Melanocyte of skin (primary cell): ENCODE measurements around the gene CDH24. TPM values are rescaled to one million over a fixed set of nuclear protein-coding genes. Genes with fewer than 3 reads are reported as not detected.

ENCODE experiments used
- total RNA-seq, 2 donors: library from RNA; depleted of rRNA; stranded (reverse); fragments of >200 nt; gene quantifications; 2 replicates each; pipeline ENCODE4 v1.2.3, GENCODE V29; 2012

Gene CDH24
- total RNA-seq, result 1 to 10 TPM; 1.7 to 2.7 TPM

GRCh38 chr14:23056956-23057756 is at the start of gene CDH24:
TSS of gene CDH24 (minus strand) at chr14:23057520. CDS start at chr14:23055733, 1,787 bp downstream.

GRCh38 chr14:23104591-23105347 is 47.4 kb upstream of the CDH24 start, which contains the start of gene CIROP:
TSS of gene CIROP (minus strand) at chr14:23104989. CDS start at chr14:23104920, 69 bp downstream.

GRCh38 chr14:23095196-23096108 is 38.1 kb upstream of the CDH24 start, which contains the start of gene C14orf119:
TSS of gene C14orf119 (plus strand) at chr14:23095505. CDS start at chr14:23097659, 2,154 bp downstream.

GRCh38 chr14:23094666-23095195 is 37.4 kb upstream of the CDH24 start, which contains the start of gene ACIN1:
TSS of gene ACIN1 (minus strand) at chr14:23095136. CDS start at chr14:23095112, 24 bp downstream.

GRCh38 chr14:23042162-23042965 is 15.0 kb downstream of the CDH24 start, which contains the start of gene PSMB11:
TSS of gene PSMB11 (plus strand) at chr14:23042212. CDS start at chr14:23042226, 14 bp downstream.

GRCh38 chr14:23034498-23035302 is 22.6 kb downstream of the CDH24 start, which contains the start of gene PSMB5:
TSS of gene PSMB5 (minus strand) at chr14:23034900. CDS start at chr14:23034881, 19 bp downstream.

GRCh38 chr14:23009939-23010726 is 47.2 kb downstream of the CDH24 start, which contains the start of gene C14orf93:
TSS of gene C14orf93 (minus strand) at chr14:23010143. CDS start at chr14:22999023, 11,120 bp downstream.

Other genes starting within 250 kb of the CDH24 start
- 1 to 10 TPM in 1 of 2 donors, under 1 TPM in 1; 0.34 to 1.7 TPM for gene SLC7A7, start 242.1 kb downstream of the CDH24 start, total RNA-seq
- gene MRPL52, start 227.6 kb downstream of the CDH24 start, total RNA-seq, result 10 to 100 TPM; 35.1 to 38.3 TPM
- 100 to 1,000 TPM; 336 to 370 TPM for gene MMP14, start 220.9 kb downstream of the CDH24 start, total RNA-seq
- gene LRP10, start 185.8 kb downstream of the CDH24 start, total RNA-seq, result 10 to 100 TPM; 68.9 to 80.5 TPM
- gene REM2, start 174.3 kb downstream of the CDH24 start, total RNA-seq, result under 1 TPM in 1 of 2 donors, not detected in 1; under 0.01 TPM
- 10 to 100 TPM; 66.9 to 89.5 TPM for gene RBM23, start 138.4 kb downstream of the CDH24 start, total RNA-seq
- gene PRMT5, start 128.1 kb downstream of the CDH24 start, total RNA-seq, result 100 to 1,000 TPM in 1 of 2 donors, 10 to 100 TPM in 1; 65.0 to 103 TPM
- gene HAUS4, start 100.4 kb downstream of the CDH24 start, total RNA-seq, result 10 to 100 TPM; 31.0 to 52.0 TPM
- gene AJUBA, start 75.0 kb downstream of the CDH24 start, total RNA-seq, result 1 to 10 TPM; 2.0 to 2.1 TPM
- gene C14orf93, start 47.4 kb downstream of the CDH24 start, total RNA-seq, result 1 to 10 TPM; 6.9 to 9.7 TPM
- gene PSMB5, start 22.6 kb downstream of the CDH24 start, total RNA-seq, result 100 to 1,000 TPM; 142 to 208 TPM
- gene PSMB11, start 15.3 kb downstream of the CDH24 start, total RNA-seq, result not detected
- gene ACIN1, start 37.6 kb upstream of the CDH24 start, total RNA-seq, result 10 to 100 TPM; 84.7 to 93.2 TPM
- 10 to 100 TPM; 39.6 to 55.3 TPM for gene C14orf119, start 38.0 kb upstream of the CDH24 start, total RNA-seq
- not detected for gene CIROP, start 47.5 kb upstream of the CDH24 start, total RNA-seq
- gene CEBPE, start 61.7 kb upstream of the CDH24 start, total RNA-seq, result not detected
- 10 to 100 TPM; 24.1 to 43.3 TPM for gene SLC7A8, start 126.1 kb upstream of the CDH24 start, total RNA-seq
- under 1 TPM in 1 of 2 donors, not detected in 1; 0.34 TPM for gene RNF212B, start 180.4 kb upstream of the CDH24 start, total RNA-seq
- gene HOMEZ, start 228.6 kb upstream of the CDH24 start, total RNA-seq, result 10 to 100 TPM; 10.3 to 12.7 TPM
- gene PPP1R3E, start 245.3 kb upstream of the CDH24 start, total RNA-seq, result 1 to 10 TPM; 2.7 to 3.8 TPM
- 10 to 100 TPM; 13.1 to 22.0 TPM for gene BCL2L2, start 249.3 kb upstream of the CDH24 start, total RNA-seq